Measurements from ENCODE around the gene TRMT112.

TRMT112 gene

GRCh38 chr11:64292460-64293254 lies 24.7 kb downstream of the TRMT112 start:
- H3K4me3 ChIP-seq (ENCODE audit: low read length): peak overlapping the region; percentile 4
- TF ChIP-seq, protein P1, sequence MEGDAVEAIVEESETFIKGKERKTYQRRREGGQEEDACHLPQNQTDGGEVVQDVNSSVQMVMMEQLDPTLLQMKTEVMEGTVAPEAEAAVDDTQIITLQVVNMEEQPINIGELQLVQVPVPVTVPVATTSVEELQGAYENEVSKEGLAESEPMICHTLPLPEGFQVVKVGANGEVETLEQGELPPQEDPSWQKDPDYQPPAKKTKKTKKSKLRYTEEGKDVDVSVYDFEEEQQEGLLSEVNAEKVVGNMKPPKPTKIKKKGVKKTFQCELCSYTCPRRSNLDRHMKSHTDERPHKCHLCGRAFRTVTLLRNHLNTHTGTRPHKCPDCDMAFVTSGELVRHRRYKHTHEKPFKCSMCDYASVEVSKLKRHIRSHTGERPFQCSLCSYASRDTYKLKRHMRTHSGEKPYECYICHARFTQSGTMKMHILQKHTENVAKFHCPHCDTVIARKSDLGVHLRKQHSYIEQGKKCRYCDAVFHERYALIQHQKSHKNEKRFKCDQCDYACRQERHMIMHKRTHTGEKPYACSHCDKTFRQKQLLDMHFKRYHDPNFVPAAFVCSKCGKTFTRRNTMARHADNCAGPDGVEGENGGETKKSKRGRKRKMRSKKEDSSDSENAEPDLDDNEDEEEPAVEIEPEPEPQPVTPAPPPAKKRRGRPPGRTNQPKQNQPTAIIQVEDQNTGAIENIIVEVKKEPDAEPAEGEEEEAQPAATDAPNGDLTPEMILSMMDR (conservative IDR thresholded peaks at IDR 0.05; ENCODE audit: low read depth, low read length): no peak
- no peak for DNase-seq (ENCODE audit: low read depth)

DNA sequence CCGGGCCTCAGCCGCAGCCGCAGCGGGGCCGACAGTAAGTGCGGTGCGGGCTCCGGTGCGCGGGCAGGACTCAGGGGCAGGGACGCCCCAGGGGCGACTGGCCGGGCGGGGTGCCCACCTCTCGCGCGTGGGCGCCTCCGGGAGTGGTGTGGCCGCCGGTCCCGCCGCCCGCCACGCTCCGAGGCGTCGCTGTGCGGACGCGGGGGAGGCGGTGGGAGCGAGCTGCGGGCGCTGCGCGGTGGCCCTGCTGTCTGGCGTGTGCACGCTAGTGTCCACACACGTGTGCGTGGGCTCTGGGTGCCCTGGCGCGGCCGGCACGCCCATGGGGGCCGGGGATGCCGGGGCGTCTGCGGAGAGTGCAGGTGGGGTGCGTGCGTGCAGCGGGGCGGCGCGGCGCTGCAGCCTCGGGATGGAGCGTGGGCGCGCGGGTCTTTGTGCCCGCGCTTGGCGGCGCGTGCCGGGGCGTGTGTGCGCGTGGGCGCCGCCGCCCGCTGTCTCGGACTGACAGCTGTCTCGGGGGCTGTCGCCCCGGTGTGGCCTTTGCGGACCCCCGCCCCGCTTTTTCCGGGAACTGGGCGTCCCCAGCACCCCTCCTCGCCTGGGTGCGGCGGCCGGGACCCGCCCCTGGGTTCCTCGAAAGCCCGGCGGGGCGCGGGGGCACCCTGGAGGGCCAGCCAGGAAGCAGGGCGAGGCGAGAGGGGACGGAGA lies 25.5 kb downstream of the TRMT112 start:
- no peak for DNase-seq (ENCODE audit: low read depth)
- TF ChIP-seq, protein P1 (conservative IDR thresholded peaks at IDR 0.05; ENCODE audit: low read depth, low read length): no peak
- H3K4me3 ChIP-seq (ENCODE audit: low read length): peak overlapping the region; percentile 4

GRCh38 chr11:64291262-64291751 lies 26.1 kb downstream of the TRMT112 start, which contains the start of gene KCNK4:
KCNK4 (plus strand) TSS chr11:64291302; CDS start chr11:64293019, 1,717 bp downstream.
- no peak within 1 kb of the TSS for H3K4me3 ChIP-seq (ENCODE audit: low read length)
- DNase-seq (ENCODE audit: low read depth): no peak
- TF ChIP-seq, protein P1 (conservative IDR thresholded peaks at IDR 0.05; ENCODE audit: low read depth, low read length): no peak

DNA sequence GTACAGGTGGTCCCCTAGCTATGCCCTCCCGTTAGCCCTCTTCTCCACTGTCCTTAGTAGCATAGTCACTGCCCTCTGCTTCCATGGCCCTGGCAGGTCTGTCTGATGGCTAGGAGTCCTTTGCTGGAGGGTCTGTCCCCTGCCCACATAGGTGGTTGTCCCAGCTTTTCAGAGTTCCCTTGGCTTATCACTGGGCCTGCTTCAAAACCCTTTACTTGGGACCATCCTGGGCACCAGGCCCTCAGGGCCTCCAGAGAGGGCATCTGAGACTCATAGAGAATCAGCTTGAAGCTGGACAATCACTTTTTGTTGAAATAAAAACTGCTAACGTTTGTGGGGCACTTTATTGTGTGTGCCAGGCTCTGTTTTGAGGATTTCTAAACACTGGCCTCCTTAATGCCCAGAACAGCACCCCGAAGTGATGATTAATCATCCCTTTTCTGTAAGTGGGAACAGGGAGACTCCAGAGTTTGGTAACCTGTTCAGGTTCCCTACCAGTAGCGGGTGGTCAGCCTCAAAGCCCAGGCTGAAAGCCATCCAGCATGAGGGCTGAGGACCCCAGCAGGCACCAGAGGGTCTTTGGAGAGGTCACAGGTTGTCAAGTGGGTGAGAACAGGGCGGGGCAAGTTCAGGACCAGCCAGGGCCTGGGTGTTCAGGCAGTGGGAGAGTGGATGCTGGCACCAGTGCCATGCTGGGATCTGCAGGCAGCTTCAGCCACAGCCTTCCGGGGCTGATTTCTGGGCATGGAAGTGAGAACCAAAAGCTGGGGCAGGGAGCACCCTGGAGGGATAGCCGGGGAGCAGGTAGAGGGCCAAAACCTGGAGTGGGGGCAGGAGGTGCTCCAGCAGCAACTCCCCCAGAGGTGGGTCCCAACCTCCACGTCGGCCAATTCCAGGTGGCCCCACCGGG lies 26.8 kb downstream of the TRMT112 start:
- TF ChIP-seq, protein P1 (conservative IDR thresholded peaks at IDR 0.05; ENCODE audit: low read depth, low read length): no peak

DNA sequence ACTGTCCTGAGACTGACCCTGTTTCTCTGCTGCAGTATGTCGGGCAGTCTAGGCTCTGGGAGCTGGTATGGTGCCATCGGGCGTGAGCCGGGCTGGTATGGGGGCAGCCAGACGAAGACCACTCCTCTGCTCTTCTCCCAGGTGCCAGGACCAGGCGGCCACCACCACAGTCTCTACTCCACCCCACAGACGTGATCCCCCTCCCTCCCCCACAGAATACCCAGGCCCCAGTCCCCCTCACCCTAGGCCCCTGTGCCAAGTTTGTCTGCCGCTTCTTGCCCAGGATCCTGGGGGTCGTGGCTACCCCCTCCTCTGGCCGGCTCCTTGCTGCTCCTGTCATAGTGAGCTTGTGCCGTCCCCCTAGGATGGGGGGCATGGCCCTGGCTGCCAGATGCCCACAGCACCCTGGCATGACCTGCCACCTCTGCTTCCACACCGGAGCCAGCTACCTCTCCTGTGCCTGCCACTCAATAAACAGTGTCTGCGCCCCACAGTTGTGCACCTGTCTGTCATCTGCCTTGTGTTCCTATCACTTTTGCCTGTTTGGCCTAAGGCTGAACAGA lies 28.3 kb downstream of the TRMT112 start:
- TF ChIP-seq, protein P1 (conservative IDR thresholded peaks at IDR 0.05; ENCODE audit: low read depth, low read length): no peak
- no peak for DNase-seq (ENCODE audit: low read depth)
- no peak overlapping the region for H3K4me3 ChIP-seq (ENCODE audit: low read length)

More for the DNA sequence above, 26.8 kb downstream of the TRMT112 start:
- DNase-seq (ENCODE audit: low read depth): no peak
- no peak overlapping the region for H3K4me3 ChIP-seq (ENCODE audit: low read length)

DNA sequence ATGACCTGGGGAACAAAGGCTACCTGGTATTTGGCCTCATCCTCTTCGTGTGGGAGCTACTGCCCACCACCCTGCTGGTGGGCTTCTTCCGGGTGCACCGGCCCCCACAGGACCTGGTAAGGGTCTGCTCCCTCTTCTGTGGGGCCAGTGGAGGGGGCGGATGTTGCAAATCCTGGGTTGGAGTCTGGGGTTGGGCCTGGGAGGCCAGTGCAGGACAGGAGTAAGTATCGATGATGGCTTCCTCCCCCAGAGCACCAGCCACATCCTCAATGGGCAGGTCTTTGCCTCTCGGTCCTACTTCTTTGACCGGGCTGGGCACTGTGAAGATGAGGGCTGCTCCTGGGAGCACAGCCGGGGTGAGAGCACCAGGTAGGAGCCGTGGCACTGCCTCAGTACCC lies 29.0 kb downstream of the TRMT112 start:
- H3K4me3 ChIP-seq (ENCODE audit: low read length): no peak overlapping the region
- TF ChIP-seq, protein P1 (conservative IDR thresholded peaks at IDR 0.05; ENCODE audit: low read depth, low read length): no peak
- DNase-seq (ENCODE audit: low read depth): no peak
